Astrocyte (in vitro differentiated cells and primary cell): ENCODE data around the gene MYO1F. TPM values are rescaled to one million over a fixed set of nuclear protein-coding genes. Genes with fewer than 3 reads are reported as not detected.

Experiments
- DNase-seq: peaks from one replicate; pipeline ENCODE4 v3.0.0-alpha.2; 2010; ENCODE audit warnings: low read depth
- FAIRE-seq: peaks from 2 replicates; lab custom pipeline; 2011; peaks lifted over from hg19 to GRCh38; lab: Jason Lieb, UNC
- H2AFZ ChIP-seq: 2 replicates; pipeline ENCODE4 v1.6.0; 2012; ENCODE audit warnings: low read depth, low read length, inconsistent platforms
- H3K27ac ChIP-seq: 2 replicates; pipeline ENCODE4 v1.5.1; 2011; ENCODE audit warnings: low read depth, low read length, inconsistent platforms
- H3K27me3 ChIP-seq: 2 replicates; pipeline ENCODE4 v1.6.0; 2011; ENCODE audit warnings: low read length, inconsistent platforms; ENCODE audit not compliant: insufficient read depth
- H3K36me3 ChIP-seq: 2 replicates; pipeline ENCODE4 v1.5.1; 2011; ENCODE audit warnings: low read length, inconsistent platforms; ENCODE audit not compliant: insufficient read depth
- H3K4me1 ChIP-seq: 2 replicates; pipeline ENCODE4 v1.5.1; 2011; ENCODE audit warnings: low read length, inconsistent platforms; ENCODE audit not compliant: insufficient read depth
- H3K4me2 ChIP-seq: 2 replicates; pipeline ENCODE4 v1.6.0; 2012; ENCODE audit warnings: low read length, inconsistent platforms
- H3K4me3 ChIP-seq: 2 replicates; pipeline ENCODE4 v1.5.1; 2011; ENCODE audit warnings: low read depth, mild to moderate bottlenecking, low read length, inconsistent platforms; ENCODE audit not compliant: insufficient read depth
- H3K79me2 ChIP-seq: 2 replicates; pipeline ENCODE4 v1.6.0; 2012; ENCODE audit warnings: mild to moderate bottlenecking, low read length, inconsistent platforms; ENCODE audit not compliant: insufficient read depth
- H3K9ac ChIP-seq: 2 replicates; pipeline ENCODE4 v1.6.0; 2012; ENCODE audit warnings: mild to moderate bottlenecking, low read length, inconsistent platforms
- H3K9me3 ChIP-seq: 2 replicates; pipeline ENCODE4 v1.5.1; 2012; ENCODE audit warnings: low read depth, mild to moderate bottlenecking, low read length, inconsistent platforms; ENCODE audit not compliant: insufficient read depth
- H4K20me1 ChIP-seq: 2 replicates; pipeline ENCODE4 v1.6.0; 2012; ENCODE audit warnings: low read length, inconsistent platforms; ENCODE audit not compliant: insufficient read depth
- H3K27ac Mint-ChIP-seq: one replicate; pipeline ENCODE4 v1.8.0; 2021; ENCODE audit warnings: mild to moderate bottlenecking, mixed read lengths; ENCODE audit not compliant: unreplicated experiment
- H3K27me3 Mint-ChIP-seq: one replicate; pipeline ENCODE4 v1.8.0; 2021; ENCODE audit warnings: low read depth, mixed read lengths; ENCODE audit not compliant: unreplicated experiment
- H3K36me3 Mint-ChIP-seq: one replicate; pipeline ENCODE4 v1.8.0; 2021; ENCODE audit warnings: low read depth, mixed read lengths; ENCODE audit not compliant: unreplicated experiment
- H3K4me1 Mint-ChIP-seq: one replicate; pipeline ENCODE4 v1.8.0; 2021; ENCODE audit warnings: low read depth, mixed read lengths; ENCODE audit not compliant: unreplicated experiment
- H3K4me3 Mint-ChIP-seq: one replicate; pipeline ENCODE4 v1.8.0; 2021; ENCODE audit warnings: mild to moderate bottlenecking, moderate library complexity, mixed read lengths; ENCODE audit not compliant: unreplicated experiment
- H3K9me3 Mint-ChIP-seq: one replicate; pipeline ENCODE4 v1.8.0; 2021; ENCODE audit warnings: mild to moderate bottlenecking, mixed read lengths; ENCODE audit not compliant: unreplicated experiment
- EZH2 ChIP-seq: IDR thresholded peaks from 2 replicates; pipeline ENCODE4 v1.6.1; 2012; ENCODE audit warnings: mild to moderate bottlenecking, low read length, inconsistent platforms; ENCODE audit not compliant: insufficient read depth
- total RNA-seq: library from RNA; stranded (reverse); gene quantifications from 2 replicates; pipeline ENCODE4 v1.2.1, GENCODE V29; 2021
- TF ChIP-seq, protein P1 (sequence below): IDR thresholded peaks from 2 replicates; pipeline ENCODE4 v1.5.1; 2011; ENCODE audit warnings: low read depth, mild to moderate bottlenecking, inconsistent platforms, low read length, moderate library complexity; ENCODE audit not compliant: insufficient read depth

MYO1F gene
- total RNA-seq, 1 donor from 2014 or later, result 0.23 TPM

DNA sequence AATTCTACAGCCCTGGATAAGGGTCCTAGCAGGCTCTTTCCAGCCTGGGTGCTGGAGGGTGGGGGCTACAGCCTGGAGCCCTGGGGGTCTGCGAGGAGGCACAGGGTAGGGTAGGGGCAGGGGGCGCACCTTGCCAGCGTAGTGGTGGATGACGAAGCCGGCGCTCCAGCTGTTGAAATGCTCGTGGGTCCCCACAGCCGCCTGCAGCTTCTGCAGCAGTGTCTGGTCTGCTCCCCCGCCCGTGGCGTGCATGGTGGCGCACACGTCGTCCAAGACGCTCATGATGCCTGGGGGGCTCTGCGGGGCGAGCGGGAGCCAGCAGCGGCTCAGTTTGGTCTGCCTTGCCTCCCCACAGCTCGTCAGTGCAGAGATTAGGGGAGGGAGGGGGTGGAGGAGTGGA lies 33.1 kb downstream of the MYO1F start:
- no peak overlapping the region for H3K27ac ChIP-seq
- no peak overlapping the region for H2AFZ ChIP-seq
- H3K27ac Mint-ChIP-seq, result no peak overlapping the region
- DNase-seq (no peak), FAIRE-seq (no peak)
- no peaks in the 10 kb centered on the region for H3K27me3 ChIP-seq
- H3K36me3 Mint-ChIP-seq, result peaks cover 22% of the 10 kb centered on the region
- H3K27me3 Mint-ChIP-seq, result no peaks in the 10 kb centered on the region
- no peaks in the 10 kb centered on the region for H3K79me2 ChIP-seq
- H3K4me1 Mint-ChIP-seq, result no peaks in the 10 kb centered on the region
- no peak overlapping the region for H3K9ac ChIP-seq
- no peak overlapping the region for H3K4me2 ChIP-seq
- H3K9me3 Mint-ChIP-seq, result no peaks in the 10 kb centered on the region
- no peaks in the 10 kb centered on the region for H3K36me3 ChIP-seq
- H3K4me3 Mint-ChIP-seq, result no peak overlapping the region
- H3K9me3 ChIP-seq, result no peaks in the 10 kb centered on the region
- TF ChIP-seq, protein P1, sequence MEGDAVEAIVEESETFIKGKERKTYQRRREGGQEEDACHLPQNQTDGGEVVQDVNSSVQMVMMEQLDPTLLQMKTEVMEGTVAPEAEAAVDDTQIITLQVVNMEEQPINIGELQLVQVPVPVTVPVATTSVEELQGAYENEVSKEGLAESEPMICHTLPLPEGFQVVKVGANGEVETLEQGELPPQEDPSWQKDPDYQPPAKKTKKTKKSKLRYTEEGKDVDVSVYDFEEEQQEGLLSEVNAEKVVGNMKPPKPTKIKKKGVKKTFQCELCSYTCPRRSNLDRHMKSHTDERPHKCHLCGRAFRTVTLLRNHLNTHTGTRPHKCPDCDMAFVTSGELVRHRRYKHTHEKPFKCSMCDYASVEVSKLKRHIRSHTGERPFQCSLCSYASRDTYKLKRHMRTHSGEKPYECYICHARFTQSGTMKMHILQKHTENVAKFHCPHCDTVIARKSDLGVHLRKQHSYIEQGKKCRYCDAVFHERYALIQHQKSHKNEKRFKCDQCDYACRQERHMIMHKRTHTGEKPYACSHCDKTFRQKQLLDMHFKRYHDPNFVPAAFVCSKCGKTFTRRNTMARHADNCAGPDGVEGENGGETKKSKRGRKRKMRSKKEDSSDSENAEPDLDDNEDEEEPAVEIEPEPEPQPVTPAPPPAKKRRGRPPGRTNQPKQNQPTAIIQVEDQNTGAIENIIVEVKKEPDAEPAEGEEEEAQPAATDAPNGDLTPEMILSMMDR, result no peak
- H4K20me1 ChIP-seq, result no peaks in the 10 kb centered on the region
- H3K4me1 ChIP-seq, result no peaks in the 10 kb centered on the region
- no peak overlapping the region for H3K4me3 ChIP-seq

DNA sequence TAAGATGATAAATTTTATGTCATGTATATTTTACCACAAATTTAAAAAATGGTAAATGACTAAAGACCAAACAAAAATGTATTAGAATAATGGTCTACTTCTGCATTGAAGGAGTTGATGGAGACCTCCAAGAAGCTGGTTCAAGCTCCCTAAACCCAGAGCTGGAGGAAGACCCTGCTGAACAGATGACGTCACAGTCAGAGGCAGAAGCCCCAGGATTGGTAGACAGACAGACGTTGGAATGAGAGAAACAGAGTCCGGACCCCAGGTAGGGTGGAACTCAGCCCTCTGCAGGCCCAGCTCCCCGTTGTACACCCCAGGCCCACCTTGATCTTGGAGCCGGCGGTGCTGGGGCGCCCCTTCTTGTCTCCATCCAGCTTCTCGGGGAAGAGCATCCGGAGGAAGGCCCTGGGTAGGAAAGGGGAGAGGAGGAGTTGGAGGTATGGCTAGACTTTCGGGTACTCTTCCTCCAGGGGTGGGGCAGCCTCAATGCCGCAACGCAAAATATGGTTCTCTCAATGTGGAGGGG lies 37.6 kb downstream of the MYO1F start:
- Histone ChIP-seq H2AFZ (no peak overlapping the region), H4K20me1 (no peaks in the 10 kb centered on the region), H3K9ac (no peak overlapping the region), H3K4me1 (no peaks in the 10 kb centered on the region), H3K9me3 (no peaks in the 10 kb centered on the region), H3K4me2 (no peak overlapping the region), H3K4me3 (no peak overlapping the region), H3K36me3 (no peaks in the 10 kb centered on the region), H3K27ac (no peak overlapping the region), H3K27me3 (no peaks in the 10 kb centered on the region), H3K79me2 (no peaks in the 10 kb centered on the region)
- TF ChIP-seq, protein P1, result no peak
- no peak for TF ChIP-seq EZH2
- Mint-ChIP-seq H3K36me3 (peaks cover 6% of the 10 kb centered on the region), H3K27ac (no peak overlapping the region), H3K4me3 (no peak overlapping the region), H3K27me3 (no peaks in the 10 kb centered on the region), H3K9me3 (no peaks in the 10 kb centered on the region), H3K4me1 (no peaks in the 10 kb centered on the region)
- FAIRE-seq (no peak), DNase-seq (no peak)

DNA sequence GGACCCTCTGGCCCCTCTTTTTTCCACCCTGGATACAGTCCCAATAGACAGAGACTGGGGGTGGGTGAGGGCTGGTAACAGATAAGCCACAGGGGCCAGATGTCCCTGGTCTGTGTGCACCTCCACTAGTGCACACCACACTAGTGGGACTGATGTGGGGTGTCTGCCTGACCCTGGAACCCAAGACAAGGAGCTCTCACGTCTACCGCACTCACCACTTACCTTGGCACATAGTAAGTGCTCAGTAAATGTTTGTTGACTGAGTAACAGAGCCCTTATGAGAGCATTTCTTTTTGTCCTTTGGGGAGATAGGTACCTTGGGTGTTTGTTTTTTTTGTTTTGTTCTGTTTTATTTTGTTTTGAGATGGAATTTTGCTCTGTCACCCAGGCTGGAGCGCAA lies 40.1 kb downstream of the MYO1F start:
- H3K36me3 ChIP-seq, result no peaks in the 10 kb centered on the region
- no peaks in the 10 kb centered on the region for H3K9me3 ChIP-seq
- no peak overlapping the region for H3K4me3 ChIP-seq
- Mint-ChIP-seq H3K4me3 (no peak overlapping the region), H3K27ac (no peak overlapping the region), H3K36me3 (peaks cover 4% of the 10 kb centered on the region), H3K9me3 (no peaks in the 10 kb centered on the region), H3K27me3 (no peaks in the 10 kb centered on the region), H3K4me1 (no peaks in the 10 kb centered on the region)
- no peak for FAIRE-seq
- H3K4me2 ChIP-seq, result no peak overlapping the region
- H3K9ac ChIP-seq, result no peak overlapping the region
- H3K79me2 ChIP-seq, result no peaks in the 10 kb centered on the region
- no peaks in the 10 kb centered on the region for H3K4me1 ChIP-seq
- H3K27ac ChIP-seq, result no peak overlapping the region
- H2AFZ ChIP-seq, result no peak overlapping the region
- no peaks in the 10 kb centered on the region for H3K27me3 ChIP-seq
- no peaks in the 10 kb centered on the region for H4K20me1 ChIP-seq
- no peak for DNase-seq
- TF ChIP-seq EZH2, result no peak
- TF ChIP-seq, protein P1, result no peak
